NCI-H446 (cell line): Measurements from ENCODE around the gene USP22.

Experiments used
- DNase-seq, 2 experiments: peaks; one replicate each; lab custom pipeline; 2025; lab: John Stamatoyannopoulos, UW

Gene USP22

DNA sequence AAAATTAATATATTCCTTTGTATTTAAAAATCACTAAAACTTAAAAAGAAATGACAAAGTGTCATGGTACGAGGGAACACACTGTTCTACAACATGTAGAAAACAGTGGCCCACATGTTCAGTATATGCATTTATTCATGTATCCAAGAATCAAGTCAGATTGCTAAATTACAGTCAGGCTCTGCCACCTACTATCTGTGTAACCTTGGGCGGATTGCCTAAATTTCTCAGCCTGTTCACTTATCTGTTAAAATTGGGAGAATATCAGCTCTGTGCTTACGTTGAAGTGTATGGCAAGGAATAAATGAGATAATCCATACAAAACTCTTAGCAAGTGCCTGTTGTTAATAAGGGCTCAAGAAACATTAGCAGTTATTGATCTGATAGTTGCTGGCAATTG lies 3.4 kb upstream of the USP22 start:
- no peak for DNase-seq

DNA sequence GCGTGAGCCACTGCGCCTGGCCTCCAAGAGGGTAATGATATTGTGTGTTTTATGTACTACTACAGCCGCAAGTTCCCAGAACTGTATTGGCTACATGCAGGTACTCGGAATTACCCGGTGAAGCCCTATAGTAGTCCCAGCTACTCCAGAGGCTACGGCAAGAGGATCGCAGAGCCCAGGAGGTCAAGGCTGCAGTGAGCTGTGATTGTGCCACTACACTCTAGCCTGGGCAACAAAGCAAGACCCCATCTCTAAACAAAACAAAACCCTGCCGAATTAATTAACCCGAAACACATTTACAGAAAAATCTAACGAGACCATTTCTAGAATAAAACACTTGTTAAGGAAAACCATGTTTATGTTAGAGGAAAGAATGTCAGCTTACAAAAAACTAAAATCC lies 2.2 kb upstream of the USP22 start:
- no peak for DNase-seq

DNA sequence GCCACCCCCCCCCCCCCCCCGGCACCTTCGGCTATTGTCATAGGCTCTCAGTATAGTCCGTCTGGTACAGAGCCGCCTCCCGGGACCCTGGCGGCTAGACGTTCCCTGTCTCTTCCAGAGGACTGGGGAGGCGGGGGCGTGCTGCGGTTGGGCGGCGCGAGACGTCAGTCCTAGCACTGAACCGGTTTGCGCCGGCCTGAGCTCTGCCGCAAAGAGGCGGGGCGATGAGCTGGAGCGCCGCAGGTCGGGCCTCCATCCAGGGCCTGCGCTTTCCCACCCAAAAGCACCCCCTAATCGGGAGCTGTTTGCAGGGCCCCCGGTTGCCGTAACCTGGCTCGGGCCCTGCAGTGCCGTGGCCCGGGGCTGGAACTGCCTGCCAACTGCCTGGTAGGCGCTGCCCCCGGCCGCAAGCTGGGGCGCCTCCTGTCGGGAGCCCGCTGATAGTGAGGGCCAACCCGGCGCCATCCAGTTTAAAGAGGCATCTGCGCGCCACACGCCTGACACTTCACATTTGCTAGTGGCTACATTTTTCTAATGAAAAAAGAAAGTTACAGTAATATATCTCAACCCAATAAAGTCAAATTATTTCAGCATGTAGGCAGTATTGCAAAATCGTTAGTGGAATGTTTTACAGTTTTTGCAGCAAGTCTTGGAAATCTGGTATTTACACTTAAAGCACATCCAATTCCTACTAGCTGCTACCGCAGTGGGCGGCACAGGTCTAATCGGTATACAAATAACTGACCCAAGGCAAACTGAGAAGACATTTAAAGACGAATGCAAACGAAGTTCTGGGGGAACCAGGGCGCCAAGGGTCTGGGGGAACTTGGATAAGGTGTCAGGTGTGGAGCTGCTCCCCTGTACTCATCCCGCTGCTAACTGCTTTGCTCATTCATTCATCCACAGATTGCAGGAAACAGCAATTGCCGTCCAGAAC lies 753 bp upstream of the USP22 start:
- peak in 1 of 2 experiments; percentile 96 for DNase-seq

DNA sequence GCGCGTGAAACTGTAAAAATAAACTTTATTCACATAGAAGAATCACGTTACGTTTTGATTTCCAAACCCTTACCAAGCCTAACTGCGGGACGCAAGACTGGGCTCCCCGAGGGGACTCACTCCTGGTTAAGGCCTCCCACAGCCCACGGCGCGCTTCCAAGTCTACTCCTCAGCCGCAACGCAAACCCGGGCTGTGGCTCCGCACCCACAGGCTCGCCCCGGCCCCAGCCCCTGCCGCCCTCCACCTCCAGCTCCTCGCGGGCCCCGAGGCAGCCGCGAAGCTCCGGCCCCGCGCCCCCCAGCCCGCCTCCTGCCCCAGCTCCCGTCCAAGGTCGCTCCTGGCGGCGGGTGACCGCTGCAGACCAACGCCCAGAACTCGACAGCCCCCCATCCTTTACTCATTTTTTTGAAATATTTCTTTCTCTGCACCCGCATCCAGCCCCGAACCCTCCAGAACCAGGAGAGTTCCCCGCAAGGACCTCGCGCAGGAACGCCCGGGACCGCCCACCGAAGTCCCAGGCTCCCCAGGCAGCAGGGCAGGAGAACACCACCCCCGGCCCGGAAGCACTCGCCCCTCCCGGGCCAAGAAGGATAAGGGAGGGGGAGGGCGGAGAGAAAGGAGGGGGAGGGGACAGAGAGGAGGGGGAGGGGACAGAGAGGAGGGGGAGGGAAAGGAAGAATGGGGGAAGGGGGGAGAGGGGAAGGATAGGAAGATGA lies 912 bp downstream of the USP22 start:
- peak in 1 of 2 experiments; percentile 66 for DNase-seq

DNA sequence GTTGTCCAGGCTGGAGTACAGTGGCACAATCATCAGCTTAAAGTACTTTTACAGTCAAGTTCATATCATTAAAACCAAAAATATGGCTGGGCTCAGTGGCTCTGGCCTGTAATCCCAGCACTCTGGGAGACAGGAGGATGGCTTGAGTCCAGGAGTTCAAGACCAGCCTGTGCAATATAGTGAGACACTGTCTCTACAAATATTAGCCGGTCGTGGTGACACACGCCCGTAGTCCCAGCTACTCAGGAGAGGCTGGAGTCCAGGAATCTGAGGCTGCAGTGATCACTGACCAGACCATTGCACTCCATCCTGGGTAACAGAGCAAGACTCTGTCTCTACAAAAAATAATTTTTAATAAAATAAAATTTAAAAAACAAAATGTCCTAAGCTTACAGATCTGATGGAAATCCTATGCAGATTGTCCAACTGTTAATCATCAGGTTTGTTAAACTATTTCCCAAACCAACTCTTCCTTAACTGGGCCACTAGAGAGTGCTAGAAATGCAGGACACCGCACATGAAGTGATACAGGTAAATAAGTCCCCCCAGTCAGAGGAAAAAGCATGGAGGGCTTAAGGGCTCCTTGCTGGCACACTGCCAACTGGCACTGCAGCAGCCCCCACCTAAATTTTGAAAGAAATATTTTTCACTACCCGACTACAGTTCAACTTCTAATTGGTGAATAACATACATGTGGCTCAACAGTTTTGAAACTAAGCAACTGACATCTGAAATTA lies 2.8 kb downstream of the USP22 start:
- DNase-seq = peak in 1 of 2 experiments; percentile 17

DNA sequence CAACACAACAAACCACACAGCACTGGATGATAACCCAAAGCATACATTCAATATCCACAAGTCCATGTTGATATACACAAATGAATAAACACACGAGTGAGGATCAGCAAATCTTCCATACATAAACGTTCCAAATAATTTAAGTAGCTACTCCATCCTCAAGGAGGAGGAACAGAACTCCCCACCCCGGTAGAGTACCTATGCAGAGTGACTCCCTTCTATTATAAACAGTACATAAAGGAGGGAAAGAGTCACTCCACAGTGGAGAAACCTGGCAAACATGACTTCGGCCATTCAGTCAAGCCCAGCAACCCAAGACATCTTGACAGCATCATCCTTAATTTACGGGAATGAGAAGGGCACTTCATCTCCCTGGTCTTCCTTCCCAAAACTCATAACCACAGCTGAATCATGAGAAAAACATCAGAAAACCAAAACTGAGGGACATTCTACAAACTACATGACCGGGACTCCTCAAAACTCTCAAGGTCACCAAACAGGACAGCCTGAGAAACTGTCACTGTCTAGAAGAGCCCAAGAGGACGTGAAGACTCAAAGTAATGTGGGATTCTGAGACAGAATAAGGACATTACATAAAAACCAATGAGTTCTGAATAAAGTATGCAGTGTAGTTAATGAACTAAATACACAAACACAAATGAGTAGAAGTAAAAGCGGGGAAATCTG lies 5.6 kb downstream of the USP22 start:
- DNase-seq = no peak

DNA sequence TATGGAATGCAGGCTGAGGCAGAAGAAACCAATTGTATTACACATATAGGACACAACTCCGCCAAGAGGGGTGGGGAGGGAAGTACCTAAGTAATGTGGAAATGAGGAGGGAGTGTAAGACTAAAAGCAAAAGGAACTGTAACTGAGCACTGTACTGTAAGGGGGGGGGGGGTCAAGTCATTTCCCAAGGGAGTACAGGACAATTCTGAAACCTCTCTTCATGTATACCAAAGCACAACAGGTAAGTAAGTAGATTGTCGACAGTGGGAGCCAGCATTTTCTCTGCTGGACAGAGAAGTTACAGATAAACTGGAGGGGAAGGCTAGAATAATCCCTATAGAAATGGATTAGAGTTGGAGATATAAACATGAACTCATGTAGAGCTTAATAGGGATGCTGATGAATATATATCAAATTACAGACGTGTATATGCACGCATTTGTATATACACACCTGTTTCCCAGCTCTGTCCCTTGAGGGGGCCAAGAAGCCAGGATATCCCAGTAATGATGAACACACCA lies 6.4 kb downstream of the USP22 start:
- no peak for DNase-seq

- no peak for DNase-seq
These were observed 7.4 kb downstream of the USP22 start for GRCh38 chr17:21035406-21035805.

- DNase-seq = no peak
These were observed 8.2 kb downstream of the USP22 start for GRCh38 chr17:21034340-21035235.

GRCh38 chr17:21033350-21033749 lies 9.5 kb downstream of the USP22 start:
- DNase-seq = no peak

DNA sequence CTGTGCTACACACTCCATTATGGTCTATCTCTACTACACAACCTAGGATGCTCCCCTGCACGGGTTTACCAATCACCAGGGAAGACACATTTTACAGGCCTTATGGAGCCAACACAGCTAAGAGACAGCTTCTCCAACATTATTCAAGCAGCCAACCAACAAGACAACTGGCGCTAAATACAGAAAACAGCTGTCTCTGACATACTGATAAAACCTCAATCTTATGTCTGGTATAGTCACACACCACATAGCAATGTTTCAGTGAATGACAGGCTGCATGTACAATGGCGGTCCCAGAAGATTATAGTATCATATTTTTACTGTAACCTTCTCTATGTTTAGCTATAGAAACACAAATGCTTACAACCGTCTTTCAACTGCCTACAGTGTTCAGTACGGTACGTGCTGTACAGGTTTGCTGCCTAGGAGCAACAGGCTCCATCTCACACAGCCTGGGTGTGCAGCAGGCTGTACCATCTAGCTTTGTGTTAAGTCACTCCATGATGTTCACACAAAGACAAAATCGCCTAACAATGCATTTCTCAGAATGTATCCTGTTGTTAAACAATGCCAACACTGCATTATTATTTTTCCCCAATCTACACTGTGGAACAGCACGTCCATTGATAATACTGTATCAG lies 10.9 kb downstream of the USP22 start:
- DNase-seq = no peak

- no peak for DNase-seq
These were observed 12.4 kb downstream of the USP22 start for GRCh38 chr17:21030375-21030774.

GRCh38 chr17:21029515-21029914 lies 13.3 kb downstream of the USP22 start:
- DNase-seq = no peak

DNA sequence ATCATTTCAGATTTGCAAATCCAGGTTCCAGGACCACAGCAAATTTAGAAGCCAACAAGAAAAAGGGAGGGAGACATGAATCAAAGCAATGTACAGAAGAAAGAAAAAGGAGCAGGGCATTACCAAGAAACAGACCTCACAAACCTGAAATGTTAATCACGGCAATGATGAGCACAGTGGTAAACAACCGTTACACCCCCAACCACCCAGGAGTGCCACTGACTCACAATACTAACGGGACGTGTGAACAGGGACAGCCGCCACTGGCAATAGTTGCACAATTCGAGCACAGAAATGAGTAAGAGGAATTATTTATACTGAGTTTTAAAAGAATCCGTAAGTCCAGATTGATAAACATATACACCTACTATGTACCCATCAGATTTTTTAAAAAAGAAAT lies 13.8 kb downstream of the USP22 start:
- DNase-seq = no peak

DNA sequence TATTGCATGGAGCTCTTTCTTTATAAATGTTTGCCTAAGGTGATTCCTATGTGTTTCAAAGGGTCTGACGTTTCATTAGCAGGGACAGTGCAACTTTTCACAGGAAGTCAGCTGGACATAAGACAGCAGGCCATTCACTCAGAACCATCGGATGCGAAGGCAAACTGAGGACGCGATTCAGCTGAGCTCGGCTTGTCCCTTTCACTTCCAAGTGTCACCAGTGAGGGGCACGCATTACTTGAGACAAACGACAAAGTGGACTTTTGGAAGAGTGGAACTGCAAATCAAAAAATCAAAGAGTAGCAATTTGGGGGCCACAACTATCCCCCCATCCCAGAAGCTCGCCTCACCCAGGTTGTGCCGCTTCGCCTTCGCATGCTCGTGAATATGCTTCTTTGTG lies 14.6 kb downstream of the USP22 start:
- DNase-seq = no peak

DNA sequence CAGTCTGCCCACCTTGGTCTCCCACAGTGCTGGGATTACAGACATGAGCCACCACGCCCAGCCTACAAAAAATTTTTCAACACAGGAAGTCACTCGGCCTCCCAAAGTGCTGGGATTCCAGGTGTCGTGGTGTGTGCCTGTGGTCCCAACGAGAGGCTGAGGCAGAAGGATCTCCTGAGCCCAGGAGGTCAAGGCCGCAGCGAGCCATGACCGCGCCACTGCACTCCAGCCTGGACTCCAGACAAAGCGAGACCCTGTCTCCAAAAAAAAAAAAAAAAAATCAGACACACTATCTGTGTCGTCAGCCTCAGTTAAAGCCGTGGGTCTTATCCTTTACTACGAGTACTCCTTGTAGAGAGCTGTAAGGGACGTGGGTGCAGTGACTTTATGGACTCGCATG lies 15.8 kb downstream of the USP22 start:
- DNase-seq = no peak

- no peak for DNase-seq
These were observed 17.4 kb downstream of the USP22 start for GRCh38 chr17:21025451-21025850.

- no peak for DNase-seq
These were observed 18.8 kb downstream of the USP22 start for GRCh38 chr17:21024024-21024423.

GRCh38 chr17:21021208-21021803 lies 21.5 kb downstream of the USP22 start:
- no peak for DNase-seq

DNA sequence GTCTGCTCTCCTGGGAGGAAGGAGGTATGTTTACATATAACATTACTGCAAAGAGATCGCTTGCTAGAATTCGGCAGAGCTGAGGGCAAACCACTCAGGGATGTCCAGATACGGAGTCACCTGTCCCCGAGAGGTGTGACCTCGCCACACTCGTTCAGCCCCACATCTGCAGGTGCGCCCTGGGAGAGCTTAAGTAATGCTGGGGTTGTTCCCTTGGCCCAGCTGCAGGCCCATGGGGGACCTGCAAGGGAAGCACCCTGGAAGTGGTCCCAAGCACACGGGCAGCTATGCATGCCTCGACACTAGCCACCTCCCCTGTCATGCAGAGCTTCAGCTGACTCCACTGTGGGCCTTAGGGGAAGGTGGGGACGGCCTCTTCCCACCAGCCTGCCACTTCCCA lies 22.2 kb downstream of the USP22 start:
- no peak for DNase-seq
